Hepatocyte (in vitro differentiated cells): Measurements from ENCODE around the gene CARD14. TPM values are rescaled to one million over a fixed set of nuclear protein-coding genes. Genes with fewer than 3 reads are reported as not detected.

Experiments
- DNase-seq: peaks from one replicate; pipeline ENCODE4 v3.0.0-alpha.2; 2016; ENCODE audit warnings: low spot score
- H2AFZ ChIP-seq: fragments of 200-600 bp; sonication (generic); 2 replicates; pipeline ENCODE4 v1.6.0; 2016; ENCODE audit warnings: antibody characterized with exemption, mild to moderate bottlenecking
- H3K27ac ChIP-seq: fragments of 200-600 bp; sonication (generic); 2 replicates; pipeline ENCODE4 v1.5.1; 2016; ENCODE audit warnings: mild to moderate bottlenecking
- H3K27me3 ChIP-seq: fragments of 200-600 bp; sonication (generic); 2 replicates; pipeline ENCODE4 v1.6.1; 2016
- H3K36me3 ChIP-seq: fragments of 200-600 bp; sonication (generic); replicated peaks from 2 replicates; pipeline ENCODE4 v1.5.1; 2016; ENCODE audit warnings: low read depth; ENCODE audit not compliant: insufficient read depth
- H3K4me1 ChIP-seq: fragments of 200-600 bp; sonication (generic); 2 replicates; pipeline ENCODE4 v1.5.1; 2016; ENCODE audit warnings: mild to moderate bottlenecking, moderate library complexity; ENCODE audit not compliant: insufficient read depth
- H3K4me2 ChIP-seq: fragments of 200-600 bp; sonication (generic); 2 replicates; pipeline ENCODE4 v1.6.0; 2016
- H3K4me3 ChIP-seq: fragments of 200-600 bp; sonication (generic); 2 replicates; pipeline ENCODE4 v1.5.1; 2016; ENCODE audit warnings: mild to moderate bottlenecking
- H3K79me2 ChIP-seq: fragments of 200-600 bp; sonication (generic); 2 replicates; pipeline ENCODE4 v1.6.0; 2017; ENCODE audit warnings: mild to moderate bottlenecking
- H3K9me2 ChIP-seq: fragments of 200-600 bp; sonication (generic); replicated peaks from 2 replicates; pipeline ENCODE4 v1.6.0; 2017; ENCODE audit warnings: mild to moderate bottlenecking; ENCODE audit not compliant: insufficient read depth
- H3K9me3 ChIP-seq: fragments of 200-600 bp; sonication (generic); 2 replicates; pipeline ENCODE4 v1.5.1; 2016; ENCODE audit warnings: low read depth, mild to moderate bottlenecking
- H4K20me1 ChIP-seq: fragments of 200-600 bp; sonication (generic); 2 replicates; pipeline ENCODE4 v1.6.0; 2016; ENCODE audit warnings: mild to moderate bottlenecking; ENCODE audit not compliant: insufficient read depth, poor library complexity, severe bottlenecking
- CTCF ChIP-seq: fragments of 200-600 bp; sonication (generic); IDR thresholded peaks from 2 replicates; pipeline ENCODE4 v1.5.1; 2016; ENCODE audit warnings: antibody characterized with exemption, mild to moderate bottlenecking; ENCODE audit not compliant: poor library complexity
- EZH2 ChIP-seq: fragments of 200-600 bp; sonication (generic); IDR thresholded peaks from 2 replicates; pipeline ENCODE4 v1.6.1; 2016; ENCODE audit warnings: antibody characterized with exemption, mild to moderate bottlenecking, borderline replicate concordance
- EZH2phosphoT487 ChIP-seq: fragments of 200-600 bp; sonication (generic); IDR thresholded peaks from one replicate; pipeline ENCODE4 v1.6.1; 2018; ENCODE audit warnings: antibody characterized with exemption, mild to moderate bottlenecking, low read depth, moderate library complexity; ENCODE audit not compliant: unreplicated experiment, severe bottlenecking
- WGBS: methylation state at CpG from one replicate; pipeline ENCODE4 v1.1.6; 2016; ENCODE audit warnings: low lambda C conversion rate; ENCODE audit errors: missing lambda C conversion rate; 5-methylcytosine and 5-hydroxymethylcytosine counted together
- polyA plus RNA-seq: library from polyadenylated mRNA; unstranded; fragments of >200 nt; fragmentation: Nextera tagmentation; extraction: Ambion mirVana; gene quantifications from 2 replicates; pipeline ENCODE4 v1.2.1, GENCODE V29; 2016
- total RNA-seq: library from RNA; depleted of rRNA; stranded (reverse); fragments of >200 nt; gene quantifications from 2 replicates; pipeline ENCODE4 v1.2.3, GENCODE V29; 2014

CARD14 gene
- total and polyA plus RNA-seq, 2 experiments from 2014 or later, result 0.17 TPM

- Histone ChIP-seq H4K20me1 (no peaks in the 10 kb centered on the region), H3K4me2 (no peak overlapping the region), H3K9me2 (no peaks in the 10 kb centered on the region), H3K79me2 (peaks cover 15% of the 10 kb centered on the region), H2AFZ (no peak overlapping the region), H3K4me3 (no peak overlapping the region), H3K27me3 (no peaks in the 10 kb centered on the region), H3K27ac (no peak overlapping the region), H3K36me3 (no peaks in the 10 kb centered on the region), H3K9me3 (no peaks in the 10 kb centered on the region), H3K4me1 (peaks cover 6% of the 10 kb centered on the region)
- TF ChIP-seq EZH2phosphoT487 (no peak), EZH2 (no peak)
- DNase-seq, result no peak
- WGBS, result 70% methylated on average over 6 of the region's 6 CpGs
These were observed 55.4 kb downstream of the CARD14 start for GRCh38 chr17:80225230-80225629.

GRCh38 chr17:80227156-80227555 lies 57.3 kb downstream of the CARD14 start:
- no peaks in the 10 kb centered on the region for H3K9me2 ChIP-seq
- no peaks in the 10 kb centered on the region for H3K27me3 ChIP-seq
- no peak overlapping the region for H3K4me2 ChIP-seq
- H3K36me3 ChIP-seq, result no peaks in the 10 kb centered on the region
- H3K9me3 ChIP-seq, result peaks cover 5% of the 10 kb centered on the region
- H3K27ac ChIP-seq, result no peak overlapping the region
- WGBS, result 98% methylated on average over 4 of the region's 4 CpGs
- TF ChIP-seq EZH2 (no peak), EZH2phosphoT487 (no peak), CTCF (no peak)
- H3K4me1 ChIP-seq, result no peaks in the 10 kb centered on the region
- no peak overlapping the region for H2AFZ ChIP-seq
- H3K4me3 ChIP-seq, result no peak overlapping the region
- no peaks in the 10 kb centered on the region for H3K79me2 ChIP-seq
- DNase-seq, result no peak
- H4K20me1 ChIP-seq, result no peaks in the 10 kb centered on the region

GRCh38 chr17:80227666-80228065 lies 57.8 kb downstream of the CARD14 start:
- no peaks in the 10 kb centered on the region for H3K79me2 ChIP-seq
- H3K9me2 ChIP-seq, result no peaks in the 10 kb centered on the region
- no peaks in the 10 kb centered on the region for H3K4me1 ChIP-seq
- peaks cover 5% of the 10 kb centered on the region for H3K9me3 ChIP-seq
- H3K4me3 ChIP-seq, result no peak overlapping the region
- no peak overlapping the region for H3K4me2 ChIP-seq
- TF ChIP-seq EZH2, result no peak
- TF ChIP-seq EZH2phosphoT487, result no peak
- TF ChIP-seq CTCF, result no peak
- H3K36me3 ChIP-seq, result no peaks in the 10 kb centered on the region
- H4K20me1 ChIP-seq, result no peaks in the 10 kb centered on the region
- no peak overlapping the region for H3K27ac ChIP-seq
- H3K27me3 ChIP-seq, result no peaks in the 10 kb centered on the region
- no peak for DNase-seq
- 98% methylated on average over 11 of the region's 11 CpGs for WGBS
- no peak overlapping the region for H2AFZ ChIP-seq

GRCh38 chr17:80228477-80228876 lies 58.6 kb downstream of the CARD14 start:
- Histone ChIP-seq H3K36me3 (no peaks in the 10 kb centered on the region), H3K9me3 (peaks cover 5% of the 10 kb centered on the region), H3K27me3 (no peaks in the 10 kb centered on the region), H3K27ac (no peak overlapping the region), H3K4me3 (no peak overlapping the region), H2AFZ (no peak overlapping the region), H3K79me2 (no peaks in the 10 kb centered on the region), H3K9me2 (no peaks in the 10 kb centered on the region), H4K20me1 (no peaks in the 10 kb centered on the region), H3K4me1 (no peaks in the 10 kb centered on the region), H3K4me2 (no peak overlapping the region)
- no peak for DNase-seq
- TF ChIP-seq EZH2phosphoT487 (no peak), EZH2 (no peak), CTCF (no peak)
- 94% methylated on average over 14 of the region's 14 CpGs for WGBS
